SK-MEL-5 (cell line): Measurements from ENCODE around the gene RUNX2. TPM values are rescaled to one million over a fixed set of nuclear protein-coding genes. Genes with fewer than 3 reads are reported as not detected.

Experiments used
- total RNA-seq: library from RNA; depleted of rRNA; stranded (reverse); fragments of >200 nt; shearing (Covaris generic); gene quantifications from 2 replicates; pipeline ENCODE4 v1.2.3, GENCODE V29; 2014; rRNA removed

The RUNX2 gene
- total RNA-seq, 1 experiment from 2014 or later = 0.24 TPM

Other genes starting within 250 kb of the RUNX2 start
- 6.4 and 8.9 TPM in 2 replicates for gene SUPT3H, start 49.6 kb downstream of the RUNX2 start, total RNA-seq